H1 (cell line): ENCODE results near the gene TRUB1. TPM values are rescaled to one million over a fixed set of nuclear protein-coding genes. Genes with fewer than 3 reads are reported as not detected.

Source experiments
- CTCF ChIA-PET: fragments of 300-600 bp; sonication (Branson Sonifier 250); formaldehyde crosslinking; loops from one replicate; lab custom pipeline; 2021; ENCODE audit not compliant: partially characterized antibody; lab: Charles Lee
- POLR2A ChIA-PET: fragments of 300-600 bp; sonication (Branson Sonifier 250); formaldehyde crosslinking; loops from one replicate; lab custom pipeline; 2021; ENCODE audit warnings: inconsistent platforms; ENCODE audit not compliant: partially characterized antibody; lab: Charles Lee
- DNase-seq, 2 experiments: peaks; one replicate each; pipeline versions ENCODE4 v3.0.0 to v3.0.0-alpha.2; 2010 to 2022; ENCODE audit warnings: low spot score in 2 of 2, low read depth in 1 of 2, mixed read lengths in 1 of 2
- FAIRE-seq: peaks from 2 replicates; lab custom pipeline; 2011; peaks lifted over from hg19 to GRCh38; lab: Jason Lieb, UNC
- H2AFZ ChIP-seq: 2 replicates; pipeline ENCODE4 v1.8.1; 2012; ENCODE audit warnings: low read length, inconsistent platforms
- H2AK5ac ChIP-seq: 2 replicates; pipeline ENCODE4 v1.6.1; 2013; ENCODE audit warnings: low read depth, low read length
- H2BK120ac ChIP-seq: replicated peaks from 2 replicates; pipeline ENCODE3; 2013; ENCODE audit warnings: low read depth, low read length, inconsistent platforms
- H2BK12ac ChIP-seq: 2 replicates; pipeline ENCODE4 v1.6.1; 2013; ENCODE audit warnings: low read depth, low read length
- H2BK15ac ChIP-seq: 2 replicates; pipeline ENCODE4 v1.6.1; 2013; ENCODE audit warnings: low read length
- H2BK20ac ChIP-seq: 2 replicates; pipeline ENCODE4 v1.6.1; 2013; ENCODE audit warnings: low read length
- H2BK5ac ChIP-seq: 2 replicates; pipeline ENCODE4 v1.6.1; 2013; ENCODE audit warnings: low read depth, low read length
- H3K14ac ChIP-seq: 2 replicates; pipeline ENCODE4 v1.6.1; 2013; ENCODE audit warnings: inconsistent platforms; ENCODE audit not compliant: insufficient read length
- H3K18ac ChIP-seq: 2 replicates; pipeline ENCODE4 v1.6.1; 2013; ENCODE audit warnings: low read length; ENCODE audit errors: extremely low read depth
- H3K23ac ChIP-seq: 2 replicates; pipeline ENCODE4 v1.6.1; 2013; ENCODE audit warnings: inconsistent platforms; ENCODE audit not compliant: insufficient read length
- H3K23me2 ChIP-seq: 2 replicates; pipeline ENCODE4 v1.6.1; 2013; ENCODE audit warnings: low read depth, low read length
- H3K27ac ChIP-seq: 2 replicates; pipeline ENCODE4 v1.6.1; 2011; ENCODE audit warnings: low read depth, low read length, inconsistent platforms
- H3K27me3 ChIP-seq, 4 experiments: replicated peaks in 1 of 4; 1 replicate in 1 of 4; 2 replicates in 3 of 4; pipeline versions ENCODE4 v1.6.1 to v1.8.1; 2011 to 2013; ENCODE audit warnings: low read length in 3 of 4, mild to moderate bottlenecking in 3 of 4, inconsistent platforms in 2 of 4, mixed read lengths in 2 of 4, moderate library complexity in 1 of 4; ENCODE audit not compliant: control insufficient read depth in 3 of 4, insufficient read depth in 3 of 4; ENCODE audit errors: extremely low read depth in 1 of 4
- H3K36me3 ChIP-seq, 4 experiments: 2 replicates each; pipeline versions ENCODE4 v1.6.1 to v1.8.1; 2011 to 2013; ENCODE audit warnings: mild to moderate bottlenecking in 4 of 4, low read length in 3 of 4, moderate library complexity in 2 of 4, control low read depth in 1 of 4, inconsistent platforms in 1 of 4; ENCODE audit not compliant: insufficient read depth in 4 of 4, control insufficient read depth in 2 of 4
- H3K4ac ChIP-seq: replicated peaks from 2 replicates; pipeline ENCODE3; 2013; ENCODE audit warnings: low read length, low read depth, mixed read lengths, inconsistent platforms; ENCODE audit not compliant: insufficient read length
- H3K4me1 ChIP-seq, 4 experiments: replicated peaks in 1 of 4; 1 replicate in 1 of 4; 2 replicates in 3 of 4; pipeline versions ENCODE4 v1.6.1 to v1.8.1; 2011 to 2013; ENCODE audit warnings: low read length in 3 of 4, inconsistent platforms in 2 of 4, mixed read lengths in 1 of 4; ENCODE audit not compliant: insufficient read depth in 4 of 4, control insufficient read depth in 3 of 4
- H3K4me2 ChIP-seq, 2 experiments: 2 replicates each; pipeline versions ENCODE4 v1.6.1 to v1.8.1; 2011 to 2013; ENCODE audit warnings: low read depth in 2 of 2, low read length in 2 of 2, control low read depth in 1 of 2, inconsistent platforms in 1 of 2, mild to moderate bottlenecking in 1 of 2; ENCODE audit not compliant: insufficient read depth in 1 of 2
- H3K4me3 ChIP-seq, 4 experiments: fragments of 200-600, 300-600 bp in 1 of 4; sonication (generic), shearing (Covaris generic), sonication (Bioruptor Twin) in 1 of 4; 2 replicates each; pipeline versions ENCODE4 v1.5.1 to v1.8.1; 2011 to 2016; ENCODE audit warnings: low read length in 4 of 4, low read depth in 3 of 4, control low read depth in 2 of 4, inconsistent platforms in 2 of 4, mild to moderate bottlenecking in 2 of 4, mixed read lengths in 1 of 4, moderate library complexity in 1 of 4; ENCODE audit not compliant: insufficient read depth in 2 of 4; ENCODE audit errors: extremely low read depth in 1 of 4
- H3K56ac ChIP-seq: replicated peaks from 2 replicates; pipeline ENCODE3; 2013; ENCODE audit warnings: low read depth, mild to moderate bottlenecking, mixed read lengths, low read length, inconsistent platforms; ENCODE audit not compliant: insufficient read length
- H3K79me1 ChIP-seq: 2 replicates; pipeline ENCODE4 v1.6.1; 2013; ENCODE audit warnings: low read depth, low read length, control low read depth
- H3K79me2 ChIP-seq, 2 experiments: 2 replicates each; pipeline versions ENCODE4 v1.6.1 to v1.8.1; 2012 to 2013; ENCODE audit warnings: low read length in 2 of 2, mild to moderate bottlenecking in 2 of 2, inconsistent platforms in 1 of 2; ENCODE audit not compliant: insufficient read depth in 2 of 2, control insufficient read depth in 1 of 2
- H3K9ac ChIP-seq, 4 experiments: replicated peaks in 1 of 4; 1 replicate in 1 of 4; 2 replicates in 3 of 4; pipeline versions ENCODE4 v1.6.1 to v1.8.1; 2011 to 2013; ENCODE audit warnings: low read depth in 3 of 4, low read length in 3 of 4, control low read depth in 2 of 4, mild to moderate bottlenecking in 2 of 4, moderate library complexity in 2 of 4, inconsistent platforms in 1 of 4; ENCODE audit errors: extremely low read depth in 1 of 4
- H3K9me3 ChIP-seq, 2 experiments: 2 replicates each; pipeline versions ENCODE4 v1.6.1 to v1.8.1; 2012 to 2013; ENCODE audit warnings: mild to moderate bottlenecking in 2 of 2, moderate library complexity in 2 of 2, control low read depth in 1 of 2, inconsistent platforms in 1 of 2, low read depth in 1 of 2, low read length in 1 of 2, mixed read lengths in 1 of 2; ENCODE audit not compliant: insufficient read depth in 2 of 2
- H4K20me1 ChIP-seq, 2 experiments: replicated peaks in 1 of 2; 2 replicates each; pipeline versions ENCODE3 to v1.8.1; 2011 to 2013; ENCODE audit warnings: inconsistent platforms in 2 of 2, low read length in 2 of 2, mild to moderate bottlenecking in 1 of 2; ENCODE audit not compliant: insufficient read depth in 2 of 2, control insufficient read depth in 1 of 2
- H4K5ac ChIP-seq: 2 replicates; pipeline ENCODE4 v1.6.1; 2013; ENCODE audit warnings: low read length, low read depth, mixed read lengths, inconsistent platforms; ENCODE audit not compliant: insufficient read length
- H4K8ac ChIP-seq: 2 replicates; pipeline ENCODE4 v1.8.0; 2013; ENCODE audit warnings: mild to moderate bottlenecking, moderate library complexity, low read length, inconsistent platforms; ENCODE audit not compliant: insufficient read depth; ENCODE audit errors: extremely low read depth
- H4K91ac ChIP-seq: replicated peaks from 2 replicates; pipeline ENCODE3; 2013; ENCODE audit warnings: low read length, mixed read lengths, inconsistent platforms; ENCODE audit not compliant: insufficient read length
- JUN ChIP-seq: IDR thresholded peaks from 2 replicates; pipeline ENCODE4 v1.6.1; 2011; ENCODE audit warnings: low read depth, mild to moderate bottlenecking, improper control_type of control experiment, low read length
- KDM5A ChIP-seq: fragments of 200-600 bp; IDR thresholded peaks from 2 replicates; pipeline ENCODE4 v1.7.1; 2012; ENCODE audit warnings: mild to moderate bottlenecking, low read length, inconsistent platforms, mixed read lengths
- RFX5 ChIP-seq: IDR thresholded peaks from 2 replicates; pipeline ENCODE4 v1.6.1; 2011; ENCODE audit warnings: low read depth, low read length, improper control_type of control experiment, borderline replicate concordance
- RXRA ChIP-seq: IDR thresholded peaks from 2 replicates; pipeline ENCODE4 v1.6.1; 2011; ENCODE audit warnings: low read depth, mild to moderate bottlenecking, low read length, moderate library complexity; ENCODE audit not compliant: insufficient read depth
- SIN3A ChIP-seq, 2 experiments: IDR thresholded peaks in 1 of 2; conservative IDR thresholded peaks in 1 of 2; 2 replicates each; pipeline ENCODE4 v1.6.1; 2011 to 2012; ENCODE audit warnings: low read length in 2 of 2, improper control_type of control experiment in 1 of 2, low read depth in 1 of 2, mild to moderate bottlenecking in 1 of 2
- TBP ChIP-seq: IDR thresholded peaks from 2 replicates; pipeline ENCODE4 v1.6.1; 2011; ENCODE audit warnings: low read depth, low read length, improper control_type of control experiment
- WGBS, 2 experiments: shearing (Covaris generic) in 1 of 2; methylation state at CpG; one replicate each; pipeline versions ENCODE4 v1.1.6 to v1.1.7; 2013 to 2015; ENCODE audit warnings: low lambda C conversion rate in 2 of 2, mixed read lengths in 2 of 2, inconsistent platforms in 1 of 2, low coverage in 1 of 2, missing lambda C conversion rate in 1 of 2; ENCODE audit not compliant: insufficient replicate concordance in 2 of 2, insufficient coverage in 1 of 2, insufficient read length in 1 of 2; ENCODE audit errors: extremely low coverage in 1 of 2, missing lambda C conversion rate in 1 of 2; 5-methylcytosine and 5-hydroxymethylcytosine counted together
- polyA plus RNA-seq, 7 experiments: library from polyadenylated mRNA; depleted of rRNA in 3 of 7; stranded (reverse) in 5 of 7; unstranded in 2 of 7; fragments of >200 nt in 5 of 7; fragments of 200-250 nt in 2 of 7; gene quantifications; 1 replicate in 5 of 7; 2 replicates in 1 of 7; 4 replicates in 1 of 7; pipeline versions ENCODE4 v1.2.1 to v1.2.3, GENCODE V29; 2011 to 2013; ENCODE audit warnings: missing spikeins in 2 of 7, mixed read lengths in 2 of 7
- total RNA-seq: library from RNA; stranded (reverse); fragmentation: NEBNext Ultra II Directional; extraction: Animal tissue kit (Norgen Biotek cat#: 25700); gene quantifications from 2 replicates; pipeline ENCODE4 v1.2.1, GENCODE V29; 2021

Gene TRUB1
- total and polyA plus RNA-seq, 2 of the 8 experiments (the other 6 are each of a cell fraction or from before 2014, with no cell fraction given) = 6.3 to 22.2 TPM

GRCh38 chr10:114908896-114909295, 29.1 kb upstream of the TRUB1 start:
- Histone ChIP-seq H3K14ac (no peak overlapping the region), H3K27me3 (no peaks in the 10 kb centered on the region), H4K5ac (no peak overlapping the region), H3K4me2 (no peak overlapping the region), H2AFZ (no peak overlapping the region), H2BK12ac (no peak overlapping the region), H3K56ac (no peak overlapping the region), H4K8ac (no peak overlapping the region), H3K23ac (no peak overlapping the region), H2BK15ac (no peak overlapping the region), H3K4me1 (peaks cover 0 to 3% (median 0%) of the 10 kb centered on the region in 4 experiments; a peak in 2 of 7 replicates), H3K79me1 (no peaks in the 10 kb centered on the region), H3K9ac (no peak overlapping the region), H3K36me3 (no peaks in the 10 kb centered on the region), H2AK5ac (no peak overlapping the region), H3K4me3 (no peak overlapping the region), H3K79me2 (no peaks in the 10 kb centered on the region), H3K27ac (no peak overlapping the region), H2BK120ac (no peak overlapping the region), H3K9me3 (no peaks in the 10 kb centered on the region), H2BK5ac (no peak overlapping the region), H3K4ac (no peak overlapping the region), H3K23me2 (no peaks in the 10 kb centered on the region), H4K20me1 (no peaks in the 10 kb centered on the region), H2BK20ac (no peak overlapping the region), H3K18ac (no peak overlapping the region), H4K91ac (no peak overlapping the region)
- TF ChIP-seq SIN3A (conservative IDR thresholded peaks at IDR 0.05 in 1 of 2, IDR thresholded peaks at IDR 0.05 in 1 of 2; ENCODE audit: low read depth in 1 of 2, low read length in 2 of 2) = no peak
- no peak for TF ChIP-seq KDM5A
- TF ChIP-seq TBP = no peak
- TF ChIP-seq RFX5 = no peak
- no peak for TF ChIP-seq RXRA
- no peak for TF ChIP-seq JUN
- FAIRE-seq (no peak), DNase-seq (no peak)
- 90% methylated on average over 5 of the region's 5 CpGs; no CpG with 5 or more reads in 1 of the 2 experiments for WGBS, 2 experiments
- ChIA-PET POLR2A (no interaction called here), CTCF (interaction anchor here (0.5 to 2.7 kb wide), 2 partner anchors 30 to 715 kb away, joined by 3 to 10 read pairs; no protein-coding TSS in a partner anchor)
